Right lobe of liver (tissue), 6 donors: ENCODE measurements around the gene ERCC2. TPM values are rescaled to one million over a fixed set of nuclear protein-coding genes. Genes with fewer than 3 reads are reported as not detected.

Experiments used
- ATAC-seq, 4 donors: fragments of 200-7000 bp; cut with Tn5 transposase; one replicate each; pipeline ENCODE4 v1.9.1; 2020; ENCODE audit warnings: mild to moderate bottlenecking in 4 of 4, moderate library complexity in 4 of 4
- DNase-seq, 3 donors: peaks; one replicate each; pipeline ENCODE4 v3.0.0-alpha.2; 2020
- H3K27ac ChIP-seq, 3 donors: fragments of 200-600 bp; one replicate each; pipeline ENCODE4 v1.8.0; 2022
- H3K27me3 ChIP-seq, 2 donors: fragments of 200-600 bp; one replicate each; pipeline ENCODE4 v1.8.0; 2022
- H3K36me3 ChIP-seq, 4 donors: fragments of 200-600 bp; sonication (generic) in 1 of 4; one replicate each; pipeline versions ENCODE4 v1.5.1 to v1.8.0; 2017 to 2022; ENCODE audit warnings: control low read depth in 1 of 4
- H3K4me1 ChIP-seq, 4 donors: fragments of 200-600 bp; sonication (generic) in 1 of 4; one replicate each; pipeline versions ENCODE4 v1.5.1 to v1.8.0; 2017 to 2022; ENCODE audit warnings: control low read depth in 1 of 4
- H3K4me3 ChIP-seq, 3 donors: fragments of 200-600 bp; one replicate each; pipeline ENCODE4 v1.8.0; 2022
- H3K9me3 ChIP-seq, 4 donors: fragments of 200-600 bp; sonication (generic) in 1 of 4; one replicate each; pipeline versions ENCODE4 v1.5.1 to v1.8.0; 2017 to 2022; ENCODE audit warnings: control low read depth in 1 of 4
- CTCF ChIP-seq, 4 donors: fragments of 200-600 bp in 3 of 4; fragments of 450-650 bp in 1 of 4; IDR thresholded peaks; one replicate each; pipeline versions ENCODE4 v1.5.1 to v1.8.0; 2016 to 2022; ENCODE audit warnings: antibody characterized with exemption in 4 of 4, mild to moderate bottlenecking in 2 of 4
- POLR2A ChIP-seq: fragments of 450-650 bp; IDR thresholded peaks from one replicate; pipeline ENCODE4 v1.6.1; 2017; ENCODE audit warnings: antibody characterized with exemption, mild to moderate bottlenecking
- WGBS: methylation state at CpG from one replicate; pipeline ENCODE4 v1.1.6; 2018; ENCODE audit warnings: low coverage, low lambda C conversion rate; ENCODE audit not compliant: insufficient coverage; ENCODE audit errors: missing lambda C conversion rate; 5-methylcytosine and 5-hydroxymethylcytosine counted together
- intact Hi-C, 2 donors: fragments of 100-400 bp; cut with DNase I; formaldehyde crosslinking; loops; one replicate each; pipeline versions ENCODE4 v1.11.2 to v1.14.1; 2022
- total RNA-seq, 6 experiments: library from RNA; depleted of rRNA in 2 of 6; stranded (reverse); fragments of >200 nt in 2 of 6; fragmentation: NEBNext Ultra II Directional in 3 of 6; extraction: Animal tissue kit (Norgen Biotek cat#: 25700) in 3 of 6; gene quantifications; one replicate each; pipeline versions ENCODE4 v1.1.0 to v1.2.4, GENCODE V29; 2016 to 2023
- donor health status: DM: no; HTN: yes; CAD: no.
- donor health status: DM: no; HTN: no; CAD: no.
- donor health status: DM: no; HTN: no; CAD: no.
- donor health status: DM: no; HTN: yes; CAD: no.
- donor health status: DM: no; HTN: yes; CAD: no.

ERCC2 gene
- total RNA-seq, 6 experiments from 2014 or later, result 9.8 to 13.7 (median 11.3) TPM

- TF ChIP-seq CTCF (IDR thresholded peaks at IDR 0.05) (peak; percentile 24 to 33 (median 26)), POLR2A (no peak)
- Histone ChIP-seq H3K27ac (no peak overlapping the region), H3K36me3 (no peaks in the 10 kb centered on the region), H3K27me3 (no peaks in the 10 kb centered on the region), H3K4me3 (no peak overlapping the region), H3K4me1 (peaks cover 0 to 12% (median 6%) of the 10 kb centered on the region in 4 donors), H3K9me3 (no peaks in the 10 kb centered on the region)
- WGBS, result 44% methylated on average over 16 of the region's 40 CpGs
- intact Hi-C loops, result no loop called here
- ATAC-seq (no peak), DNase-seq (peak in 2 of 3 donors; percentile 33 to 50)
Observed at GRCh38 chr19:45402298-45403061, 32.1 kb upstream of the ERCC2 start.

- Histone ChIP-seq H3K27ac (no peak overlapping the region), H3K4me3 (no peak overlapping the region), H3K4me1 (peaks cover 0 to 12% (median 2%) of the 10 kb centered on the region in 4 donors), H3K27me3 (no peaks in the 10 kb centered on the region), H3K36me3 (no peaks in the 10 kb centered on the region), H3K9me3 (no peaks in the 10 kb centered on the region)
- intact Hi-C loops, result no loop called here
- no peak for TF ChIP-seq CTCF (IDR thresholded peaks at IDR 0.05)
- no peak for TF ChIP-seq POLR2A
- WGBS, result 84% methylated on average over 6 of the region's 6 CpGs
- DNase-seq, result no peak
- no peak for ATAC-seq
Observed at GRCh38 chr19:45401815-45402214, 31.4 kb upstream of the ERCC2 start.

DNA sequence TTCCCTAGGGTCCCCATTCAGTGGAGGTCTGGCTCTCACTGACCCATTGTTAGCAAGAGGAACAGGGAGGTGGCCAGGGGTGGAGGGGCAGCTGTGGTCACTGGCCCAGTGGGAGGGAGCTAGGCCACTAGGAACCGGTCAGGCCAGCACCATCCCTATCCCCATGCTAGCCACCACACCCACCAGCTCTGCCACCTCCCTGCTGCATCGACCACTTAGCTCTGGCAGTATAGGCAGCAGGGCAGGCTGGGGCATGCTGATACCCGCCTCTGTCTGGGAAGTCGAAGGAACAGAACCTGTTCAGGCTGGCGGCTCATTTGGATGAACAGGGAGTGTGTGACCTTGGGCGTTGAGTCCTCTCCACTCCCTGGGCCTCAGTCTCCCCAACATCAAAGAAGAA, 29.8 kb upstream of the ERCC2 start:
- Histone ChIP-seq H3K36me3 (no peaks in the 10 kb centered on the region), H3K4me1 (peaks cover 0 to 12% (median 2%) of the 10 kb centered on the region in 4 donors), H3K9me3 (no peaks in the 10 kb centered on the region), H3K27ac (no peak overlapping the region), H3K27me3 (no peaks in the 10 kb centered on the region), H3K4me3 (no peak overlapping the region)
- no peak for DNase-seq
- WGBS, result no CpG with 5 or more reads among the region's 6 CpGs
- TF ChIP-seq CTCF (IDR thresholded peaks at IDR 0.05) (no peak), POLR2A (no peak)
- intact Hi-C loops, result no loop called here
- ATAC-seq, result no peak

DNA sequence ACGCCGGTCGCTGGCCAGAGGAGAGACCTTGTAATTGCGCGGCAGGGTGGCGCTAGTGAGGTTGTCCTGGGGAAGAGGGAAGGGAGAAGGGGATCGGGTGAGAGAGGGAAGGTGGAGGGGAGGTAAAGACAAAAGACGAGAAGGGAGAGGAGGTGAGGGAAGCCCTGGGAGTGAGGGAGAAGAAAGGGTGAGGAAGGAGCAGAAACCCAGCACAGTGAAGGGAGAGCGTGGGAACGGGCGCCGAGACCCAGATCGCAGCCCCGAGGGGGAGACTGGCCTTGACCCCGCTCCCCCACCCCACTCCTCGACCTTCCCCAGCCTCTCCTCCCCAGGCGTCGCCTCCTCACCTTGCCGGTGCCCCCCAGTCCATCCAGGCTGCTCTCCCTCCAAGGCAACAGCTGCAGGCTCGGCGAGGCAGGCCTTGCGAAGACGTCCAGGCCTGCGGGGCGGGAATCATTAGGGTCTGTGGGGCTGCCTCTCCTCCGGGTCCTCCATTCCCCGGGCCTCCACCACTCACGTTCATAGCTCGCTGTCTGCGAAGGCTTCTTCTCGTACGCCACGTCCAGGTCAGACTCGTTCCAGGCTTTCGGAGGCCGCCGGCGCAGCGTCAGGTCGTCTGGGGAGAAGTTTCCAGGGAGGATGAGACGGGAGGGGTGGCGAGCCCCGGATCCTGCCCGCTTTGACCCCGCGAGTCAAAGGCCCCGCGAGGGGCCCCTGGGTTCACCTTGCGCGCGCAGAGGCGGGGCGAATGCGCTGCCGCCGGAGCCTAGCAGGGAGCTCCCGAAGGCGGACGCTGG, 25.6 kb upstream of the ERCC2 start:
- Histone ChIP-seq H3K36me3 (no peaks in the 10 kb centered on the region), H3K4me3 (no peak overlapping the region), H3K4me1 (no peaks in the 10 kb centered on the region), H3K27ac (no peak overlapping the region), H3K27me3 (no peaks in the 10 kb centered on the region), H3K9me3 (no peaks in the 10 kb centered on the region)
- DNase-seq (no peak), ATAC-seq (no peak)
- 72% methylated on average over 21 of the region's 59 CpGs for WGBS
- TF ChIP-seq POLR2A (no peak), CTCF (IDR thresholded peaks at IDR 0.05) (no peak)
- intact Hi-C loops, result no loop called here
